Inflammatory macrophage treated with lipopolysaccharide for 1 hour (primary cell): ENCODE results near the gene UBE3B.

Experiments used
- DNase-seq, 2 donors: peaks; one replicate each; pipeline ENCODE4 v3.0.0-alpha.2; 2020 to 2022

The UBE3B gene

DNA sequence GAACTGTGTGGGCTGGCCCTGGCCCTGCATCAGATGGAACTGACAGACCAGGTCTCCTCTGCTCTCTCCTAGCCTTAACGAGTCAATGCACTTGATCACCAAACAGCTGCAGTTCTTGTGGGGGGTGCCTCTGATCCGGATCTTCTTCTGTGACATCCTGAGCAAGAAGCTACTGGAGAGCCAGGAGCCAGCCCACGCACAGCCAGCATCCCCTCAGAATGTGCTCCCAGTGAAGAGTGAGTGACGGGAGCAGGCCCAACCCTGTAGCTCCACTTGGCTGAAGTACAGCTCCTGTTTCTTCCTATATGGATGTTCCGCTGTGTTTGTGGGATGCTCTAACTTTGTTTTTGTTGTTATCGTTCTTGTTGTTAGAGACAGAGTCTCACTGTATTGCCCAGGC lies 23.9 kb downstream of the UBE3B start:
- DNase-seq = no peak

DNA sequence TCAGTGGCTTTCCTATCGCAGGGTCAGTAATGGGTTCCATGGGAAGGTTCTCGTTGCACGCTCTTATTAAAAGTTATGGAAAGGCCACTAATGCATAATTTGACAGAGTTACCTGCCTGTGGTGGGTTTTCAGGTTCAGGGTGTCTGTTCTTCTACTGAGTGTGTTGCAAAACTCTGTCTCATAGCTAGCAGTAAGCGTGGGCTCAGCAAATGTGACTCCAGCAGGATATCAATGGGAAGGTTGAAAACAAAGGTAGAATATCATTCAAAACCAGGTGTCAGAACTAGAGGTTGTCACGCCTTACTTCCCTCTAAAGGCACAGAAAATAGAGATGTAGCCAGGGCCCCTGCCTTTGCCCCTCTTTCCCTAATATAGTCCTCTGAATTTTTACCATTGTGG lies 24.9 kb downstream of the UBE3B start:
- DNase-seq = no peak

DNA sequence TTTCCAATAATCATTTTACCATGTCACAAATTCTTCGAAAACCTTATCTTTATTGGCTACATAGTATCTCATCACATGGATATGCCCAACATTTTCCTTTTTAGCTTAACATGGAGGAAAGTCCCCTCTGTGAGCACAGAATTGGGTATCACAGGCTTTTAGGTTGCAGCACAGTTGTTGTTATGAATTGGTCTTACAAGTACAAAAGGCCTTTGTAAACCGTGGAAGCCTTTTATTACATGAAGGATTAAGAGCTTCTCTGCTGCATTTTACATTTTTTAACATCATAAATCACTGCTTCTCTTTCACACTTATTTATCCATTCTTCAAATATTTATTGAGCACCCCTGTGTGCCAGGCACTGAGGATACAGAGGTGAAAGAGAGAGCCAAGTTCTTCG lies 26.2 kb downstream of the UBE3B start:
- no peak for DNase-seq

DNA sequence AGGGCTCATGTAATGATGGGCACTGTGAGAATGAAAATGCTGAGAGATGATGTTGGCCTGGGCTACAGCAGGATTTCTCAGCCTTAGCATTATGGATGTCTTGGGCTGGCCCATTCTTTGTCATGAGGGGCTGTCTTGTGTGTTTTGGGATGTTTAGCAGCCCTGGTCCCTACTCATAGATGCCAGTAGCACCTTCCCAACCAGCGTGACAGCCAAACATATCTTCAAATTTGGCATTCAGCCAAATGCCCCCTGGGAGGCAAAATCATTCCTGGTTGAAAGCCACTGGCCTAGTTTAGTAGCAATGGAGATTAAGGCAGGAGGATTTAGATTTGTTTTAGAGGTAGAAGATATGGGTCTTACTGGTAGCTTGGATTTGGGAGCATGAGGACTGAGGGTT lies 26.6 kb downstream of the UBE3B start:
- no peak for DNase-seq

DNA sequence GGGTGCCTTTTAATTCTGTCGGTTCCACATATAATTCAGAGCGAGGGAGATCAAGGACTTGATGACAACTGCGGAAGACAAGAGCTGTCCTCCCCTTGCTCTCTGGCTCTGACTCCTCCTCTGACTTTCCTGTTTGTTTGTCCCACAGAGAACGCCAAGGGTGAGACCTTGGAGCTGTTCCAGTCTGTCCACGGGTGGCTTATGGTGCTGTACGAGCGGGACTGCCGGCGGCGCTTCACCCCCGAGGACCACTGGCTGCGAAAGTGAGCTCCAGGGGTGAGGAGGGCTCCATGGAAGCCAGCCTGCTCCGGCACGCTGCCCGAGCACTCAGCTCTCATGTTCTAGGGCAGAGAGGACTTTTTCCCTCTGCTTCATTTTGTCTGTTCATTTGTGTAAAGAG lies 32.8 kb downstream of the UBE3B start:
- DNase-seq = no peak

DNA sequence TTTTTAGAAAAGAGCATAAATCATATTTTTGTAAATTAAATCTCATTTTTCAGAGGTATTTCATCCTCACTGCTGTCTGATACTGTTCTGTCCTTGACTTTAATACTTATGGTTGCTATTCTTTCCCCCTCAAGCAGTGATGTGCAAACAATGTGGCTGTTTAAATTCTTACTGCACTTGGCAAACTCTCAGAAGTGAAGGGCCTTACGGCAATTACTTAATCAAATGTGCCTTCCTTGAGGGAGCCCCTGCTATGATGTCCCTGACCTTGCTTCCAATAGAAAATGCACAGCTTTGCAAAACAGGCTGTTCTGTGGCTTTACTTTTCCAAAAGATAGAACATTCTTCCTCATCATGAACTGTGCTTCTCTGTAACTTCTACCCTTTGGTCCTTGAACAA lies 35.2 kb downstream of the UBE3B start:
- DNase-seq = no peak

DNA sequence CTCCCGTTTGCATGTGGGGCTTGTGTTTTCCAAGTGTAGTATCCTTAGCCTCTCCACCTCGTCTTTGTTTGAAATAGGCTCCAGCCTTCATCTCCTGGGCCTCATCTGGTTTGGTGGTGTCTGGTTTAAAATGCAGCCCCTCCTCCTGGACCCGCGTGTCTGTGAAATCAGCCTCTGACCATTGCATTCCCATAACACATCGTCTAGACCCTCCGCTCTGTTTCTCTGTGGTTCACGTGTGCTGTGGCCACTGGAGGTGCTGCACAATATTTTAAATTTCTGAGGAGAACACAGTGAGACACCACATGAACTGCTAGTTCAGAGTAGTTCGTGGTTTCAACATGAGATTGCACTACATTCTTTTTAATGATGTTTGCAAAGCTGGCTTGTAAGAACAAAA lies 35.6 kb downstream of the UBE3B start:
- no peak for DNase-seq

DNA sequence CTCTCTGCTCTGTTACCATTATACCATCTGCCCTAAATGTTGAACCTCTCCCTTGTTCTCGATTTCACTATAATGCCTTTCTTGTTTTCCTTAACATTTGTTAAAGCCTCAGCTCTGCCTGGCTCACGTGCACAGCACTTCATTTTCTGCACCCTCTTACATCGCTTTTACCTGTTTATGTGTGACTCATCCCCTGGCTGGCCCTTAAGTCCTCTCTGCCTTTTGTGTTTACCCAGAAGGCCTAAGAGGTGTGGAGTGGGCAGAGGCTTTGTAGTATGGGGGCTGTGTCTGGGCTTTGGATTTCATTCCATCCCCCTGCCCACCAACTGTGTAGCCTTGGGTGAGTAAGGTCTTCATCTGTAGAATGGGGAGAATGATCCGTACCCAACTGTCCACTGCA lies 36.5 kb downstream of the UBE3B start:
- no peak for DNase-seq

DNA sequence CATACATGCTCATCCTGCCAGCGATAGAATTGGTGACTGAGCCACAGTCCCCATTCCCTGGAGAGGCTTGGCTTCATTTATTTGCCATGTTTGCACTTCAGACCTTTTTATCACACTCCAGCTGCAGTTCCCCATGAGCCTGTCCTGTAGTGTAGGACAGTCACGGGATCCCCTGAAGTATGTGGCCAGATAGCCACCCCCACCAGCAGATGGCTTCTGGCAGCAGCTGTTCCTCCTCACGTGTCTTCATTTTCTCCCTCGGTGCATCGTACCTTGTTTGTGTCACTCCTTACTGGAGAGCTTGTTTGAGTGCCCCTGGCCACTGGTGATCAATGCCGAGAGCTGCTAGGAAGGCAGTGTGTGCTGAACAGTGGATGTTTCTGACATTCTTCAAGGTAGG lies 40.2 kb downstream of the UBE3B start:
- DNase-seq = no peak

DNA sequence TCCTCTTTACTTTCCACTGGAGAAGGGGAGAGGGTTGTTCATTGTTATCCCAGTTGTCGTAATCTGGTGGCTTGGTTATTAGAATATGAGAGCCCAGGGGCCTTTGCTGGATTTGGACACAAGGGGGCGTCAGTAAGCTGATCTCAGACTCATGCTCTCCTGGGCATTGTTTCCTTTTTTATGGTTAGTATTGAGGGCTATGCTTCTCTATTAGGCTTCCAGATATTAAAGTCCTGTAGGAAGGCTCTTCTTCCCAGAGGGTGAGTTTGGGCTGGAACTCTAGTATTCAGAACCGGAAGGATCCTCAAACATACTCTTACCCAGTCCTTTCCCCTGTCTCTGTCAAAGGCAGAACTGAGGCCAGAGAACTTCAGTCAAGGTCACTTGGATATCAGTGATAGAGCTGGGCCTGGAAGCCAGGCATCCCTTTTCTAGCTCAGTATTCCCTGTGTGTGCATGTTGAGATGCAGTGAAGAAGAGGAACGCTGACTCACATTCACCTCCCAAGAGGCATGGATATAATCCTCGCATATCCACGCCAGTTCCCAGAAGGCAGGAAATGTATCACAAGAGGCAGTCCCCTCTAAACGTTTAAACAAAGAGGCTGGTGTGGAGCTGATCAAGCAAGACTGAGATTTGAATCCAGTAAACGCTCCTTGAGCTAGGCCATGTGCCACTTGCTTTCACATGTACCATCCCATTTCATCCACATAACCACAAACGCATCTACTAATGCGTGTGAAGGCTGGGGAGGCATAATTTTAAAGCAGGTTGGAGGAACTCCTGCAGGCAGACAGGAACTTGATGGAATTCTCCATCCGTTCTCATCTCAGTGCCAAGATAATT lies 41.6 kb downstream of the UBE3B start:
- DNase-seq = peak; percentile 21 to 78

DNA sequence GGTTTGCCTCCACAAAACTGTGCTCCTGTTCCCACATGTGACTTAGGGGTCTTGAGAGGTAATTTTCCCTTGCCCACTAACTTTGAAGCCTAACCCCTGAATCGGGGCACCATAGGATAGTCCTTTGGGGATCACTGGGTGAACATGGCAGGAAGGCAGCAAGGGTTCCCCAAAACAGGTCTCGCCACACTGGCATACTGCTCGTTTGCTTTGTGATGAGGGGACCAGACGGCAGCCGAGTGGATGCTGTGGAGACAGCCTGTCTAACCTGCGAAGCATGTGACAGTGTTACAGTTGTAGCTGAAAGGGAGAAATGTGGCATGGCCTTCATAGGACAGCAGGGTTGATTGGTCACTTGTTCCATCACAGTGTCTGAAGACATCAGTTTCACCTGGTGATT lies 42.4 kb downstream of the UBE3B start:
- DNase-seq = no peak

DNA sequence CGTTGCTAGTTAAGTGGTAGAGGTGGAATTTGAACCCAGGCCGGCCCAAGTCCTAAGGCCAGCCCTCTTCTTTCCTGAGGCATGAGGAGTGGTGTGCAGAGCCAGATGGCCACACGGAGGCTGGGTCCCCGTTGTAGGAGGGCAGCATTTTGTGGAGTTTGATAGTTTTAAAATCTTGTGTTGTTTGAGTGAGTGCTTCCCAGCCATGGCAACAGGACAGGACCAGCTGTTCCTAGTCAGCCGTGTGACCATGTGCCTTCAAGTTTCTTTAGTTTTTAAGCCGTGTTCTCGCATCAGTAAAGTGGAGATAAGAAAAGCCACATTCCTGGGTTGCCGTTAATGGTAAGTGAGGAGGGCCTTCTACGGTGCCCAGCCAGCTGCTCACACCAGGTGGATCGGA lies 44.4 kb downstream of the UBE3B start:
- no peak for DNase-seq

DNA sequence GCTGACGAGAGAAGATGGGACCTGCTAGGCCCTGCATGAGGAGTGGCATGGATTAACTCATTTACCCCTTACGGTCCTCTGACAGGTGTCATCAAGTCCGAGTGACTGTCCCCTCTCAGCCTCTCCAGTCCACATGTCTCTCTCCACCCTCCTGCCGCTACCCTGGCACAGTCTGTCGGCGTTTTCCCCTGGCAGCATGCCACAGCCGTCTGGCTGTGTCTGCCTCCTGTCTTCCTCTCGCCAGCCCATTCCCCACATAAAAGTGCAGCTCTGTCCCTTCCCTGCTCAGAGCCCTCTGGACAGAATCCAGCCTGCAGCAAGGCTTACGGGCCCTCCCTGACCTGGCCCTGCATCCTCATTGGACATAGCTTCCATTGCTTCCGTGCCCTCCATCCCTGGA lies 45.6 kb downstream of the UBE3B start:
- no peak for DNase-seq

DNA sequence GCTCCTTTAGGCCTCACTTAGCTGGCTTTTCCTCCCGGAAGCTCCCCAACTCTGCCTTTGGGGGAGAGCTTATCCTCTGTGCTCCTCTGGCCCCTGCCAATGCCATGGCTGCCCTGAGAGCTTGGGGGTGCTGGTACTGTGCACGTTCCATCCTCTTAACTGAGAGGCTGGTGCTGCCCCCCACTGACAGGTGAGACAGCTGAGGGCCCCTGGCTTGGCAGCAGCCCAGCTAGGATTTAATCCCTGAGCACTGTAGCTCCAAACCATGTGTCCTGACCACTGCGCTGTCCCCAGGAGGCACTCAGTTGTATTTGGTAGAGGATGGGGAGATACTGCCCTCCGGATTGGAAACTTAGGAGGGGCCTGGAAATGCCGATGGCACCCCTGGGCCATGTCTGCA lies 46.1 kb downstream of the UBE3B start:
- DNase-seq = no peak

DNA sequence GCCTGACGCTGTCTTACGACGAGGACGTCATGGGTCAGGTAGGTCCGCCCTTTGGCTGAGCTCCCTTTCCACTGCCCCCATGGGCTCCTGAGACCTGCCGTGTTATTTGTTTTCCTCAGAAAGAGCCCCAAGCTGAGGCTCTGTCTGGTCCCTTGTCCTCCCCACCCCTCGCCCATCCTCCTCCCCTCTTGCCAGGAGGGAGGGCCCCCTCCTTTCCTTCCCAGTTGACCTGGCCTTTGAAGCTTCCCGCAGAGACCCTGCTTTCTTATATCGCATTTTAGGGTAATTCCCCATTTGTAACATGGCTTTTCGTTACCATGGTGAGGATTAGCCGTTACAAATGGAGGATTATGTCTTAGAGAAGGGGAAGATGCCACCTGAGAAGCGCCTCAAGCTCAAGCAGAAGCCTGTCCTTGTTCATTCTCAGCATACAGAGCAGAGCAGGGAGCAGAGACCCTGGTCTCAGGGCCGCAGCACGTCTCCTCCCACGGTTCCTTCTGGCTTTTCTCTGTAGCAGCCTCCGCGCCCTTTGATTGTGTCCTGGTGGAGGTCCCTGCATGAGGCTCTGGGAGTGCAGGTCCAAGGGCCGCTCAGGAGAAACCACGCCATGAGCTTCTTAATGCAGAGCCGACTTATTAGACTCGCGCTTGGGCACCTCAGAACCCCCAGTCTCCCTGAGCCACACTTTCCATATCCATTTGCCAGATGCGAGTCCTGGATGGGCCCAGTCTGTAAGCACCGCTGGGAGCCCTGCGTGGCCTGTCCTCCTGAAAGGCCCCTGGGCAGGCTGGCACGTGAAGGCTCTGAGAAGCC lies 47.2 kb downstream of the UBE3B start:
- no peak for DNase-seq

DNA sequence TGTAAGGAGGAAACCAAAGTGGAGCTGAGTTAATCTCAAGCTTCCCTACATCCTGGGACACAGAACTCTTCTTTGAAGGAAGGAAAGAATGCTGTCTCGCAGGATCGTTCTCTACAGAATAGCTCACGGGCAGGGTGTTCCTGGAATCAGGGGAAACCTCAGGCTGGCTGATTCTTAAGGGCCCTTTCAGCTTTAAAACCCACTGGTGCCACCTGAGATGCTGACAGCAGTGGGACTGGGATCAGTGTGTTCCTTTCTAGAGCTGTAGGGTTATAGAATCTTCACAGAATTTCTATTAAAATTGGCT lies 47.8 kb downstream of the UBE3B start:
- DNase-seq = no peak

DNA sequence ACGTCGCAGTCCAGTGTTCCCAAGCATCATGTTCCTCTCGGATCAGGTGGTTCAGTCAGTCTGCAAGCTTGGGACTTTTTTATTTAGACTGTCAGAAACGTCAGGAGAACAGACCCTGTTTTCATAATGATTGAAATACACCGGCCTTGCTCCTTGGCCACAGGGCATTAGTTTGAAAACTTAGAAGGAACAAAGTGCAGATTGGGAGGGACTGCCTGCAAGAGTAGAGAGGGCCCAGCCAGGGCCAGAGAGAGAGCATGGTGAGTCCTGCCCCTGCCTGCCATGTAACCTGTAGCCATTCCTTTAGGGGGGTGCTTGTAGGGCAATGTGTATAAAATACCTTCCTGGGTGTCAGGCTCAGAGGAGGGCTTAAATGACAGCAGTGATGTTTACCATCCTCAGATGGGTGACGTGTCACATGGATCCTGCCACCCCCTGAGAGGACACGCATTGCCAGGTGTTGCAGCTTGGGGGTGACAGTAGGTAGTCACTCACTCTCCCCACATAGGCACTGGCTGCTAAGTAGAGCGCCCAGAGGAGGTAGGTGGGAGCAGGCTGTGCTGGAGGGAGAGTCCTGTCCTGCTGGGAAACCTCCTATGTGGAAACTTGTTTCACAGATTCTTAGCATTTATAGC lies 50.2 kb downstream of the UBE3B start:
- no peak for DNase-seq

DNA sequence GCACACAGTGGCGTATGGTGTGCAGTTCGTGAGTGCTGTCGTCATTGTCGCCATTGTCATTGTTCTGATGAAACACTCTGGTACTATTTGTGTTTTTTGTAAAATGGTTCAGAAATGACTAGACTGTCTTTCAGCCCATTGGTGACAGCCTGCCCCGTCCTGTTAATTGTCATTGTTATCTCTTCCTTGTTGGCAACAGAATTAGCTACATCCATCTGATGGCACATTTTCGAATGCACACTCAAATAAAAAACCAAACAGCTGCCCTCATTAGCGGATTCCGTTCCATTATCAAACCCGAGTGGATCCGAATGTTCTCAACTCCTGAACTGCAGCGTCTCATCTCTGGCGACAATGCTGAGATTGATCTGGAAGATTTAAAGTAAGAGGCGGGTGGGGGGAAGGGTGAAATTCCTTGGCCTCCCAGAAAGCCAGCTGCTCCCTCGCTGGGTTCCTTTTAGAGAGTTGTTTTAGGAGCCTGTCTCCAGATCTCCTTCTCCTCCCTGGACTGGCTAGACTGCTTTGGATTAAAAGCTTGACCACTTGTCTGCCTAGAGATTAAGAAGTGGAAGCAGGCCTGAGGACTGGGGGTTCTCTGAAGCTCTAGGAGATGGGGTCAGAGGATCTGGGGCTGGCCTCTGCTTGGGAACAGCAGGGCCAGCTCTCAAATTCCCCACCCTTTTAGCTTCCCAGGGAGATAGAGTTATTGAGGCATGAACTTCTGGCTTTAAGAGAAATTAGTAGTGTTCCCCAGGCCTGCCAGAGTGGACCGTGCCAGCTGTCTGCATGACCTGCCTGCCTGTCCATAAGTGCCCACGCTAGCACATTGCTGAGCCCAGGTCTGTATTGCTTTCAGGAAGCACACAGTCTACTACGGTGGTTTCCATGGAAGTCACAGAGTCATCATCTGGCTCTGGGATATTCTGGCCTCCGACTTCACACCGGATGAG lies 52.5 kb downstream of the UBE3B start:
- no peak for DNase-seq

DNA sequence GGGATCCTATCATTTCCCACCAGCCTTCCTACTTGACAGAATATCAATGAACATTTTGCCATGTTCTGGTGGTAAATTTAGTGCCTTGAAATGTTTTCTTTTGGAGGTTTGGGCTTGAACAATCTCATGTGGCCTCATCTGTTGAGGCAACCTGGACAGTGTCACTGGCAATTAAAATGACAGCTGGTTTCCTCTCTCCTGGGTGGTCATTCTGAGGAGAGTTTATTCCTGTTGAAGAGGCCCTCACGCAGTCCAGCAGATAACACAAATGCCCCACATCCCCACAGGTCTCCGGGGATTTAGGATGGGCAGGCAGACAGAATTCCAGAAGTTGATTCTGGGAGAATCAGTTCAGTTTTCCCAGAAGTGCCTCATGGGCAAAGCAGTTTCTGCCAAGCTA lies 54.0 kb downstream of the UBE3B start:
- DNase-seq = no peak

DNA sequence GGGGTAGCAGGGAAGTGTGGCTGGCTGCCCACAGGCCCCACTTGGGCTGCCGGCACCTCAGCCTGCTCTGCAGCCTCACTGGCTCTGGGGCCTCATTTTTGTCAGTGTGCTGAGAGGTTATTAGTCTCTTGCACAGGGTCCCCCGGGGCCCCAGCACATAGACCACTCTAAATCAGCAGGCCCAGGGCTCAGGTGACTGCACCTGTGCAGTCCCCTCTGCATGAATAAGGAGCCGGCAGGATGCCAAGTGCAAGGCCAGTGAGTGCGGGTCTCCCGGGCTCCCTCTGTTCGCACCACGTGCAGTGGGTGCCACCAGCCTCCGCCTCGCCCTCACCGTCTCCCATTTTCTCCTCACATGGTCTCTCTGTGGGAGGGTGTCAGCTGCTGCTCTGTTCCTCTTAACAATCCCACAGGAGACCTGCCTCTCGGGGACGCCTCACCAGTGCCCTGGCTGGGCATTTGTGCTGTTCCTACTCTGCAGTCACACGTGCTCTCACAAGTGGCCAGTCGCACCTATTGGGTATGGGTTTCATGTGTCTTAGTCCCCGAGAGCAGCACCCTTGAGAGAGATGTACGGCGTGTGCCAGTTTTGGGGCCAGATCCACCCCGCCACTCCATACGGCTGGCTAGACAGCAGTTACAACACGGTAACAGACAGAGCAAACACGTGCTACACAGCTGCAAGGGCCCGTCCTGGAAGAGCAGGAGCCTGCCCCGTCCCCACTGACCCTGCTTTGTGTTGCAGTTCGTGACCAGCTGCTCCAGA lies 55.5 kb downstream of the UBE3B start:
- DNase-seq = no peak

DNA sequence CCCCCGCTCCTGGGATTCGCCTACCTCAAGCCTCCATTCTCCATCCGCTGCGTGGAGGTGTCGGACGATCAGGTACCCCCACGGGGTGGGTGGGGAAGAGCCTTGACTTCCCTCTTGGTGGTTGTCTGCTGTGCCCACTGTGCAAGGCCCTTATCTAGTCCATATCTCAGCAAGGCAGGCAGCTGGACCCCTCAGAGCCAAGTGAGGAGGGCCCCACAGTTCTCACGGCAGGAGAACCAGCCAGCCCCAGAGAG lies 56.0 kb downstream of the UBE3B start:
- DNase-seq = no peak

DNA sequence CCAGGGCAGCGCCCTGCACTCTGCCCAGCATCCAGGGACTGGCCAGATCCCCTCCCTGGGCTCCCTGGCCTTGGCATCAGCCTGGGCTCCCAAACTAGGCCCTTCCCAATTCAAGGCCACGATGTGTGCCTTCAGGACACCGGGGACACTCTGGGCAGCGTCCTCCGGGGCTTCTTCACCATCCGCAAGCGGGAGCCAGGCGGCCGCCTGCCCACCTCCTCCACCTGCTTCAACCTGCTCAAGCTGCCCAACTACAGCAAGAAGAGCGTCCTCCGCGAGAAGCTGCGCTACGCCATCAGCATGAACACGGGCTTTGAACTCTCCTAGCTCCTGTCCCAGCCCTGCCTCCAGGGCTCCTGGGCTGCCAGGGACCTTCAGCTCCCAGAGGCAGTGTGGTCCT lies 57.0 kb downstream of the UBE3B start:
- DNase-seq = no peak
